ENCODE data around the gene CHPF.

The CHPF gene

DNA sequence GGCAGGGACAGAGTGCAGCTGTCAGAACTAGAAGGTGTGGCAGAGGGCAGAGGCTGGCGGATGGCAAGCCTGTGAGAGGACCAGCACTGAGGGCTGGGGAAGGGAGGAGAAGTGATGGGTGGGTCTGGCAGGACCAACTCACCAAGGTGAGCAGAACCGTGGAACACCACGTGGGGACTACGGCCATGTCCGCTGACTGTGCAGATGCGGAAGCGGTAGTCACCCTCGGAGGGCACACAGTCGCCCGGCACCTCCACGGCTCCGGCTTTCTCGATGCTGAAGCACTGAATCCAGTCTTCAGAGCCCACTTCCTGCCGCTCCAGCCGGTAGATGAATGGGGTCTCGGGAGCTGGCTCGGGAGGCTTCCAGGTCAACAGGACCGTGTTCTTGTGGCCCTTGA, 23.5 kb upstream of the CHPF start:
- no peak for DNase-seq (ENCODE audit: low spot score)

DNA sequence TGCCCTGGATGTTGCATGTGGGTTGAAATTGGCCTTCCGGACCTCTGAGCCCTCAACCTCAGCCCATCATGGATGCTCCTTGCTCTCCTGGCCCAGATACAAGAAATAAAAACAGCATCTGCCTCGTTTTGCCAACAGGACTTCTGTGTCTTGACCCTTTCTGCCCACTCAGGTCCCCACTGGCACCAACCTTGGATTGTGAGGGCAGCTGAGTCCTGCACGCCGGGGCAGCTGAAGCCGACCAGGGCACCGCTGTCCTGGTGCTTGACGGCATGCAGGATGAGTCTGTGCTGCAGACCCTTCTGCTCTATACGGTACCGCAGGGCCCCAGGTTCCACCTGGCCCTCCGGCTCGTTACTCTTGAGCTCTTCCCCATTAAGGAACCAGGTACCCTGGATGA, 23.0 kb upstream of the CHPF start:
- no peak for DNase-seq (ENCODE audit: low spot score)

DNA sequence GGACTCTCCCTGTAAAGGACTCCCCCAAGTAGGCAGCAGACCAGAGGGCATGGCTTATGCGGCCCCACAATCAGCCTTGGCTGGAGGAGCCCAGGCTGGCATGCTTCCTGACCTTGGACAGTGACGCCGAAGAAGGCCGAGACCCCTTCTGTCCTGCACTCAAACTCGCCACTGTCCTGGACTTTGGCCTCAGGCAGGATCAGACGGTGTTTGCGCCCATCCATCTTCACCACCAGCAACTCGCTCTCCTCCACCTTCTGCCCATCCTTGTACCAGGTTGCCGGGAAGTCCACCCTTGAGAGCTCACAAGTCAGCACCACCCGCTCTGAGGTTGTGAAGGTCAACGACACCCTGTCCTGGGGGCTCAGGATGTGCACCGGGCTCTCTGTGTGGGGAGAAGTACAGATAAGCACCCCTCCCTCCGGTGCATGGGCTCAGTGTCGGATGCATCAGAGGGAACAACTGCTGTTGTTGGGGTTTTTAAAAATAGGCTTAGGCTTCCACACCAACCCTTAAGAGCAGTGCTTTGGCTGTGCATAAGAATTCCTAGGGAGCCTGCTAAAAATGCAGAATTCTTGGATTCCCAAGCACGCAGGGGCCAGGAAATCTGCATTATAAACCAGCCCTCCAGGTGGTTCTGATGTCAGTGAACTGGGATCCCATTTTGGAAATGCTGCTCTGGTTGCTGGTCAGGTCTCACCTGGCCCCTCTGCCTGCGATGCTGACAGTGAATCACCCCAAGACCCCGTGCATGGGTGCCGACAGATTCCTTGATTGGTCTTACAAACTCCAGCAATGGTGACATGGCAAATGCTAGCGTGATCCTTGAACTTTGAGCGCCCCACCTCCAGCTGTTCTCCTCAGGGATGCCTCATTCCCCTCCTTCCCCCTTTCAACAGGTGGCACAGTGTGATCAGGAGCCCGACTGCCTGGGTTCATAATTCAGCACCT, 21.8 kb upstream of the CHPF start:
- DNase-seq (ENCODE audit: low spot score), result no peak

DNA sequence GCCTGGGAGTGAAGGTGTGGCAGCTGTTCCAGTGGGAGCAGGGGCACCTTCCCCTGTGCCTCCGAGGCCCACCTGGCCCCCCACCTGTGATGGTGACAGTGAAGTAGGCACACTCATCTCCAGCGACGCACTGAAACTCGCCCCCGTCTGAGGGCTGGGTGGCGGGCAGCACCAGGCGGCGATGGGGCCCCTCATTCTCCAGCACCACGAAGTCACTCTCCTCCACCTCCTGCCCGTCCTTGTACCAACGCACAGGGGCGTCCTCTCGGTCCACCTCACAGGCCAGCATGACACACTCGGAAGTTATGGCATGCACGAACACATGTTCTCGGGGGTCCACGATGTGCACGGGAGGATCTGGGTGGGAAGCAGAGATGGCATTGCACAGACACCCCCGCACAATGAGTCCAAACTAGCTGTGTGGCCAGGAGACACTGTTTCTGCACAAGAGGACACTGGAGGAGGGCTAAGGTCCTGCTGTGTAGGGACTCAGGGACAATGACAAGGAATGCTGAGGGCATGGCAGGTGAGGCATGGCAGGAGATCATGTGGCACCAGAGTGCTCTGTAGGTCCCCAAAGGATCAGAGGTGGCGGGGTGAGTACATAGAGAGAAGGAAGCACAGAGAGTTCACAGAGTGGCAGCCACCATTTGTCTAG, 19.8 kb upstream of the CHPF start:
- no peak for DNase-seq (ENCODE audit: low spot score)

DNA sequence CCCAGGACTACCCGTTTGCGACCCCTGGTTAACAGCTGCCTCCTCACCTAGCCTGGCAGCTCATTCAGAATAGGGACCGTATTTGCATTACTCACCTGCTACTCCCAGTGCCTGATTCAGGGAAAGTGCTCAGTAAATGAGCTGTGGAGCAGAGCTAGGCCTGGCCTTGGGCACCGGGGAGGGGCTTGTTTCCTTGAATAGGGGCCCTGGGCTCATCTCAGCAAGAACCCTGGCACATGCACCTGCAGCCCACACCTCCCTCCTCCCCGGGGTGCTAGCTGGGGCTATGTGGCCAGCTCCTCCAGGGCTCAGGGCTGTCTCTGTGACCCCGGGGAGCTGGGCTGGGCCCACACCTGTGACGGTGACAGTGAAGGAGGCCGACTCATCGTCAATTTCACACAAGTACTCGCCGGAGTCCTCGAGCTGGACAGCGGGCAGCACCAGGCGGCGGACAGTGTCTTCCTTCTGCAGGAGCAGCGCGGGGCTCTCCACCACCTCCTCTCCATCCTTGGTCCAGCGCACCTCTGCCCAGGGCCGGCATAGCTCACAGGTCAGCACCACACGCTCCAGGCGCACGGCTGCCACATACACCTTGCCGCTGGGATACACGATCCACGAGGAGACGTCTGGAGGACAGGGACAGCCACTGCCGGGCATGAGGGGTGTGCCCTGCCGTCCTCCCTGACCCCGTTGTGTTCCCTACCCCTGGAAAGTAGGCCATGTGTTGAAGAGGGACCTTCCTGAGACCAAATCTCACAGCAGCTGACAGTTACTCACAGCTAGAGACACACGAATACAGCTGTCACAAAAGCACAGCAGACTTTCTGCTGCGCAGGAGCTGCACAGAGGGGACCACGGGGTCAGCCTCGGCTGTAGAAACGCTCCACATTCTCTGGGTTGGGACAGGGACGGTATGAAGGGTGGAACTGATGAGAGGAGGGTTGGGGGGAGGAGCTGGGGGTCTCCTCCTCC, 18.7 kb upstream of the CHPF start:
- DNase-seq (ENCODE audit: low spot score), result no peak

DNA sequence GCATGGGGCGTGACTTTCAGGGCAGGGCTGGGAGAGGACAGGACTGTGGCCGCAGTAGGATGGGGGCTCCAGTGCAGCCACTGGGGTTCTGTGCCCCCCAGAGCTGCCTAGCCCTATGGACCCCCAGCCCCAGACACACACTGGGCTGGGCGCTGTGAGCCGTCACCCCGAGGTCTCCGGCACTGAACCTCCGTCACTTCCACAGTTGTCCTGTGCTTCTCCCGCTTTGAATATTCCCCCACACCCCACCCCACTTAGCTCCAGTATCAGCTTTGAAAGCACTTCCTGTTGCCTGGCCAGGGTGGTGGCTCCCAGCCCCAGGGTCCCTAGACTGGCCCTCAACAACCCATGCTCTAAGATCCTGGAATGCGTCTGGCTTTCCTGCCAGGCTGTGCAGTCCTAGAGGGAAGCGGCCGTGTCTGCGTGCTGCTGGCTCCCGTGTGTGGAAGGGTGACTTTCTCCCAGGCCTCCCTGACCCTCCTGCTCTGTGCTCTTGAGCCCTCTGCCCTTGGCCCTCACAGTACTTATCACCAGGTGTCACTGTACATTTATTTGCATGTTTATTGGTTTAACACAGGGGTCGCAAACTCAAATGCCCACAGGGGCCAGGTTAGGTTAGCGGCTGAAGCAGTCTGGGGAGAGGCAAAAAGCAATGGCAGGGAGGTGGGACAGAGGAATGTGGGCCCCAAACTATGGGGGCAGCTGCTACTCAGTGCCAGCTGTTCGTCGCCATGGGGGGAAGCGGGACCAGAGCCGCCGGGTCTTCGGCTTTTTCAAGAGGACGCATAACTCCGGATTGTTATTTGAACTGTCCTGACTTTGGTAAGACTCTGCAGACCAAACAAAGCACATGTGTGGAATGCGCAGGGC, 17.8 kb upstream of the CHPF start:
- DNase-seq (ENCODE audit: low spot score), result no peak

DNA sequence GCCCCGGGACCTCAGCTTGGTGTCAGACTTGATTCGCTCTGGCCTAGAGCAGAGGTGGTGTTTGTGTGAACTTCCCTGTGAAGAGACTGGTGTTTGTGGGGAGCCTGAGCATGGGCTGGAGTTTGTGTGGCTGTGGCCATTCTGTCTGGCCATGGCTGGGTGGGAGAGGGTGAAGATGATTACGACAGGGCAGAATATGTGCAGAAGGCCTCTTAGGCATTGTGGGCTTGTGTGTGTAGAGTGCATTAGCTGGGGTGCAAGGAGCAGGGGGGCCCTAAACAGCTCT, 17.2 kb upstream of the CHPF start:
- no peak for DNase-seq (ENCODE audit: low spot score)

DNA sequence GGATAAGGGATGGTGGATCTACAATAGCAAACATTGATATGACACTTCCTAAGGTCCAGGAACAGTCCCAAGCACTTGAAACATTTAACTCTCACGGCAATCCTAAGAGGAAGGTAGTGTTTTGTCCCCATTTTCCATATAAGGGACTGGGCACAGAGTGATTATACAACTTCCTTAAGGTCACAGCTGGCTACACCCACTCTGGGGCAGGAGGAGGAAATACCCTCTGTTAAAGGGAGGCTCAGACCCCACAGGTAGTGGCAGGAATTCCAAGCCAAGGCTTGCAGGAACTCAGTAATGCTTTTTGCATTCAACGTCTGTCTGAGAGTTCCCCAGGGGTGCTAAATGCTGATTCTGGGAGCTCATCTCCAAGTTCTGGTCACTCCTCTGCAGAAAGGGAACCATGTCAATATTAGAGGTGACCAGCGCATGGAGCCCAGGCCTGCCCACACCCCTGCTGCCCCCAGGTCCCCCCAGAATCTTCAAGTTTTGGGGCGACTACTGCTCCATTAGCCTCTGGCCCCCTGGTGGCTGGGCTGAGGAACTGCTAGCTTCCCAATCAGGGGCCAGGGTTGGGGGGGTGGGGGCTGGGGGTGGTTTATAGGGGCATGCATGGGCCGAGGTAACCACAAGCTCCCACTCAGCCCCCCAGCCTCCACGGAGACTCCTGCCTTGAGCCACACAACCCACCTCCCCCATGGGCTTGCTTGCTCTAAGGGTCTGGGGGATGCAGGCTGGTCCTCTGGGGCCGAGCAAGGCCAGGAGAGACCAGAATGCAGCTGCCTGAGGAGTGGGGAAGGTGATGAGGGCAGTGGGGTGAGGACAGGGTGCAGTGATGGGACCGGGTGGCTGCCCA, 16.7 kb upstream of the CHPF start:
- DNase-seq (ENCODE audit: low spot score), result peak; percentile 17

DNA sequence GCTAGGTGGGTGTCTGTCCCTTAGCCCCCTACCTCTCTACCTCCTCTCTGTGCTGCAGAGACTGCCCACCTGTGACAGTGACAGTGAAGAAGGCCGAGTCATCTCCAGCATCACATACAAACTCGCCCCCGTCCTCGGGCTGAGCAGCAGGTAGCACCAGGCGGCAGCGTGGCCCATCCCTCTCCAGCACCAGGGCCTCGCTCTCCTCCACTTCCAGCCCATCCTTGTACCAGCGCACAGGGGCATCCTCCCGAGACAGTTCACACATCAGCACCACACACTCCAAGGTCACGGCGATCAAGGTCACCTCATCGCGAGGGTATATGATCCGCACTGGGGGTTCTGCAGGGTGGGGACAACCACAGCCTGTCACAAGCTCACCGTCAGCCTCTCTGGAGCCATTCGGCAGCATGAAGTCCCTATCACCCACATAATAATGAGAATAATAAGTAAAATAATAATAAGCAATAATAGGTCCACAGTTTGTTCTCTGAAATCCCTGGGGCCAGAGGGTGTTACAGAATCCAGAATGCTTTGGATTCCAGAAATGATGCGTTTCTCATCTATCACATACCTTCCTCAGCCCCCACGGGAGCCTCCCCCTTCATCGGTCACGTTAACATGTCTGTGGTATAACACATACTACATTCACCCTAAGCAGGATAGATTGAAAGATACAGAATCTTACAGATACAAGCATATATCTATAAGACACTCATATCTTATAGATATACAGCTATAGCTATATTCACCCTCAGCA, 15.7 kb upstream of the CHPF start:
- no peak for DNase-seq (ENCODE audit: low spot score)

DNA sequence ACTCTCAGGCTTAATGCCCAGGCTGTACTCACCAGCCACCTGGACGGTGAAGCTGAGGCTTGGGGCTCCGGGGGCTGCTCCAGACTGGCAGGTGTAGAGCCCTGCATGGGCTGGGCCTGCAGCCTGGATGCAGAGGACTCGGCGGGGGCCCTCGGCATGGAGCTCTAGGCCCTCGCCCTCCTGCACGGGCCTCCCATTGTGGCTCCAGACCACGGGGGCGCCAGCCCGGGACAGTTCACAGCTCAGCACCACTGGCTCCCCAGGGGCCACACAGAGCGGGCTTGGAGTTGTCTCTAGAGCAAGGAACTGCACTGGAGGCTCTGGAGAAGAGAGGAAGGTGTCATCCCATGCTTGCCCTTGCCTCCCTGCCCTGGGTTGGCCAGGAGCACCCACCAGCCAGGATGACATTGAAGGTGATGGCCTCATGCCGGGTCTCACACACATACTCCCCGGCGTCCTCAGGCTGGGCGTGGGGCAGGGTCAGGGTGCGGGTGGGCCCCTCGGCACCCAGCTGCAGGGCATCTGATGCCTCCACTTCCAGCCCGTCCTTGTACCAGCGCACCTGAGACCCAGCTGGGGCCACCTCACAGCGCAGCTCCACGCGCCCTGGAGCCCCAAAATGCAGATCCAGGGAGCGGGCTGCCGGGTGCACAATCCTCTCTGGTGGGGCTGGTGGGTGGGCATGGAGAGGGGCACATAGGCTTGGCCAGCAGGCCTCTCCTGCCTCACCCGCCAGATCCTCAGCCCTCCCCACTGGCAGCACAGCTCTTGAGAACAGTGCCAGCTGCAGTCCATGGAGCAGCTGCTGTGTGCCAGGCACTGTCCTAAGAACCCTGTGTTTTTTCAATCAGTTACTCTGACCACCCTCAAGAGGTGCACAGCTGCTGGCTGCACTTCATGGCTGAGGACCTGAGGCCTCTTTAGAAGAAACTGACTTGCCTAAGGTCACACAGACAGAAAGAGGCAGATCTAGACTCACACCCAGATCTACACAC, 14.5 kb upstream of the CHPF start:
- no peak for DNase-seq (ENCODE audit: low spot score)

DNA sequence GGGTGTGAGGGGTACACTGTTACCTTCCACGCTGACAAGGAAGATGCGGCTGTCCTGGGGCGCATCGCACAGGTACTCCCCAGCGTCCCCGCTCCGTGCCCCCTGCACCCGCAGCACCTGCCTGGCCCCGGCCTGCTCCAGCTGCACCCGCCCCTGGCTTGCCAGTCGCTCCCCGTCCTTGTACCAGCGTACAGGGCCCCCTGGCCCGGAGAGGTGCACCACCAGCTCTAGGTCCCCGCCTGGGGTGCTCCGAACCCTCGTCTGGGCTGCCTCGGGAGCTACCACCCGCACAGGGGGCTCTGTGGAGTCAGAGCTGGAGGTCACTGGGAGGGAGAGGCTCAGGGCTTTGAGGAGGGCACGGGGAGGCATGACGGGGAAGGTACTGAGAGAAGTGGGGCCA, 13.7 kb upstream of the CHPF start:
- no peak for DNase-seq (ENCODE audit: low spot score)

DNA sequence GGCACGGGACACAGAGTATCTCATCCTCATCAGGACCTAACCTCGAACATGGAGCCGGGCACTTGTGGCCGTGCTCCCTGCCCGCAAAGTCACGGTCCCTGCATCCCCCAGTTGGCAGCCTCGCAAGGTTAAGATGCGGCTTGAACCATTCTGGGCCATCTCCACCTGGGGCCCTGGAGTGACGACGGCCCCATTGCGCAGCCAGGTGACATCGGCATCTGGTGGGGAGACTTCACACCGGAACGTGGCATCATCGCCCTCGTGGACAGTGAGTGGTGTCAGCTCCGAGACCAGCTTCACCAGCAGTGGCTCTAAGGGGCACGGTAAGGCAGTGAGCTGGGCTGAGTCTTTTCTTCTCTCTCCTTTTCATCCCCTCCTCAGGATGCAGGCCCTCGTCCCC, 12.8 kb upstream of the CHPF start:
- DNase-seq (ENCODE audit: low spot score), result no peak

DNA sequence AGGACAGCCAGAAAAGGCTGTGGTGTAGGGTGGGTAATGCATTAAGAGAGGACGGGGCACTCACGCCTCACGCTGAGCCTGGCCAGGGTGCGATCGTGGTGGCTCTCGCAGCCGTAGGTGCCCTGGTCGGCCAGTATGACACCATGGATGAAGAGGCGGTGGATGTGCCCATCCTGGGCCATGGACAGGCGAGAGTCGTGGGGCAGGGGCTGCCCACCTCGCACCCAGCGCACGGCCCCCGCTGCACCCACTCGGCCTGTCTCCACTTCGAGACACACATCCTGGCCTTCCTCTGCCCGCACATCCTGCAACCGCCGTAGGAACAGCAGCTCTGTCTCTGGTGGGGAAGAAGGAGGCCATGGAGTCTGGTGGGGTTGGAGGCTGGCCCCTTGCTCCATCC, 12.3 kb upstream of the CHPF start:
- DNase-seq (ENCODE audit: low spot score), result no peak

DNA sequence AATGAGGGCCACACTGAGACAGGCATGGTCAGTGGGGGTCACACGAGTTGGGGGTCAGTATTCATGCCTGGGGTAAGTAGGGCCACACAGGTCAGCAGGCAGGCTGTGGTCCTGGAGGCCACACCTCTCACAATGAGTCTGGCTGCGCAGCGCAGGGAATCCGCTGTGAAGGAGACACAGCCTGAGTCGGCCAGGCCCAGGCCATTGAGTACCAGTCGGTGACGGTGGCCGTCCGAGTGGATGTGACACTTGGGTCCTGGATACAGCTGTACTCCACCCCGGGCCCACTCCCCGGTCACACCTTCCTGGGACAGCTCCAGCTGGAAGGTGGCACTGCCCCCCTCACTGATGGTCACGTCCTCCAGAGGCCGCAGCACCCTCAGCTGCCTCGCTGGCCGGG, 10.7 kb upstream of the CHPF start:
- no peak for DNase-seq (ENCODE audit: low spot score)

DNA sequence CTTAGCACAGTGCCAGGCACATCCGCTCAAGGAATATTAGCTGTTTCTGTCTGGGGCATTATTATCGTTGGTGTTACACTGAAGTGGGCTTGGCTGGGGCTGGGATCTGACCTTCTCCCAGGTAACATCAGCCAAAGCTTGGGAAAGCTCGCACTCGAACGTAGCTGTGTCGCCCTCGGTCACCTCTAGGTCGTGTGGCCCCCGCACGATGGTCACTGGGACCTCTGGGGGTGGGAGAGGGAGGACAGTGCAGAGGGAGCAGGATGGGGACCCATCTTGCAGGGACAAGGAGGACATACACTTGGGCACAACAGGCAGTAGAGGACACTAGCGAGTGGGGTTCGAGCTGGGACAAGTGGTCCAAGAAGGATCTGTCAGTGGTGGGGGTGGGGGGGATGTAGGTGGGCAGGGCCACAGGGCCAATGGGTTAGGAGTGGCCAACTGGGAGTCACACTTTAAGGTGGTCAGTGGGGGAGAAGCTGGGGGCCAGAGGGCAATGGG, 9.9 kb upstream of the CHPF start:
- no peak for DNase-seq (ENCODE audit: low spot score)

DNA sequence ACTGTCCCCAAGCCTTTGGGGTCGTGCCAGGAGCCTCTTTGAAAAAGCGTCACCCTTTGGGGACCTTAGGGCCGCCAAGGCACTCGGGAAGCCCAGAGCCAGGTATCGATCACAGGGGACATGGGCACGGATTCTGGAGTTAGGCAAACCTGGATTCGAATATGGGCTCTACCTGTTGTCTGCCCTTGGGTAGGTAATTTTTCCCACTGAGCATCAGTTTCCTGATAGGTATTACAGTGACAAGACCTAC, 9.5 kb upstream of the CHPF start:
- DNase-seq (ENCODE audit: low spot score), result no peak

DNA sequence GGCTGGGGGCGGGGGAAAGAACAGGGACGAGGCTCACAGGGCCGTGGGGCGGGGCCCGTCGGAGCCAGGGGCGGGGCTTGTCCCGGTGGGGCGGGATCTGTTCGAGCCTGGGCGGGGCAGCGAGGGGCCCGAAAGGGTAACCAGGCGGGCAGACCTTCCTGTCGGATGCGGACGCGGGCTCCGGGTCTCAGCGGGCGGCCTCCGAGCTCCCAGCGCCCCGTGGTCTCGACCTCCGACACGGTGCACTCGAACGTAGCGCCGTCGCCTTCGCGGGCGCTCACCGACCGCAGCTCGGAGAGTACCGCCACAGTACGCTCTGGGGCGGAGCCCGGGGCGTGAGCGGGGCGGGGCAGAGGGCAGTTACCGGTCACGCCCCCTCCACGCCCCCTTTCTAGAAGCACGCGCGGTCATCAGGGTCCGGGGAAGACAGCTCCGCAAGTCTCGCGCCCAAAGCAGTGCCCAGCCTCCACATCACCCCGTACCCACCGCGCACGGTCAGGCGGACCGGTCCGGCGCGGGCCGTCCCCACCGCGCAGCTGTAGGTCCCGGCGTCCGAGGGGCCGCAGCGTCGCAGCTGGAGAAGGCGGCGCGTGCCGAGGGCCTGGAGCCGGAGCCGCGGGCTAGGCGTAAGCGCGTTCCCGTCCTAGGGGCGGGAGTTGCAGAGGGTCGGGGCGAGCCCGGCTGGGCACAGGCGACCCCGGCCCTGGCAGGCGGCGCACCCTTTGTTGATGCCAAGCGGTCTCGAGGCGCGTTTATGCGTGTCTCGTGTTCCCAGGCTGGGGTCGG, 9.0 kb upstream of the CHPF start:
- peak; percentile 72 for DNase-seq (ENCODE audit: low spot score)
